ENCODE data around the gene AFDN.

AFDN gene

GRCh38 chr6:168012431-168013249 is 185.9 kb downstream of the AFDN start:
- no peak for DNase-seq

GRCh38 chr6:168013250-168013915 is 186.7 kb downstream of the AFDN start:
- no peak for DNase-seq

GRCh38 chr6:168014428-168014827 is 187.7 kb downstream of the AFDN start:
- no peak for DNase-seq

GRCh38 chr6:168015009-168015408 is 188.3 kb downstream of the AFDN start:
- DNase-seq = no peak

- DNase-seq = no peak
Measured at GRCh38 chr6:168015482-168016175, 188.9 kb downstream of the AFDN start.

- DNase-seq = no peak
Measured at GRCh38 chr6:168016176-168016620, 189.5 kb downstream of the AFDN start.

GRCh38 chr6:168016721-168017525 is 190.2 kb downstream of the AFDN start:
- DNase-seq = no peak

- DNase-seq = no peak
Measured at GRCh38 chr6:168017629-168018028, 190.9 kb downstream of the AFDN start.

- no peak for DNase-seq
Measured at GRCh38 chr6:168018664-168019063, 192.0 kb downstream of the AFDN start.

- DNase-seq = no peak
Measured at GRCh38 chr6:168020242-168020641, 193.5 kb downstream of the AFDN start.

GRCh38 chr6:168021581-168021980 is 194.9 kb downstream of the AFDN start:
- DNase-seq = no peak
